ENCODE data around the gene ZBTB7C. TPM values are rescaled to one million over a fixed set of nuclear protein-coding genes. Genes with fewer than 3 reads are reported as not detected.

Gene ZBTB7C
- total RNA-seq, 1 donor from 2014 or later = 15.0 TPM

- H3K9me3 ChIP-seq = no peaks in the 10 kb centered on the region
- H3K27ac ChIP-seq = no peak overlapping the region
- H3K36me3 ChIP-seq = no peaks in the 10 kb centered on the region
- DNase-seq (no peak), ATAC-seq (no peak)
- H3K4me1 ChIP-seq = no peaks in the 10 kb centered on the region
- no peak for TF ChIP-seq CTCF (IDR thresholded peaks at IDR 0.05)
- no peak overlapping the region for H3K4me3 ChIP-seq
- no peaks in the 10 kb centered on the region for H3K27me3 ChIP-seq (ENCODE audit: low read depth)
- intact Hi-C loops (cut with DNase I) = no loop called here
Measured at GRCh38 chr18:48084858-48085257, 324.3 kb downstream of the ZBTB7C start.

GRCh38 chr18:48084041-48084757, 325.0 kb downstream of the ZBTB7C start:
- no peak for TF ChIP-seq CTCF (IDR thresholded peaks at IDR 0.05)
- Histone ChIP-seq H3K9me3 (no peaks in the 10 kb centered on the region), H3K27ac (no peak overlapping the region), H3K4me1 (no peaks in the 10 kb centered on the region), H3K27me3 (ENCODE audit: low read depth) (no peaks in the 10 kb centered on the region), H3K4me3 (no peak overlapping the region), H3K36me3 (no peaks in the 10 kb centered on the region)
- intact Hi-C loops (cut with DNase I) = no loop called here
- ATAC-seq (peak in 1 of 2 donors; percentile 27), DNase-seq (no peak)

GRCh38 chr18:48080546-48080945, 328.6 kb downstream of the ZBTB7C start:
- no peaks in the 10 kb centered on the region for H3K4me1 ChIP-seq
- H3K27me3 ChIP-seq (ENCODE audit: low read depth) = no peaks in the 10 kb centered on the region
- ATAC-seq = no peak
- no peak for DNase-seq
- no peak overlapping the region for H3K27ac ChIP-seq
- no peak for TF ChIP-seq CTCF (IDR thresholded peaks at IDR 0.05)
- H3K4me3 ChIP-seq = no peak overlapping the region
- intact Hi-C loops (cut with DNase I) = no loop called here
- H3K9me3 ChIP-seq = no peaks in the 10 kb centered on the region
- no peaks in the 10 kb centered on the region for H3K36me3 ChIP-seq

- Histone ChIP-seq H3K4me3 (no peak overlapping the region), H3K27ac (no peak overlapping the region), H3K27me3 (ENCODE audit: low read depth) (no peaks in the 10 kb centered on the region), H3K36me3 (no peaks in the 10 kb centered on the region), H3K9me3 (no peaks in the 10 kb centered on the region), H3K4me1 (no peaks in the 10 kb centered on the region)
- intact Hi-C loops (cut with DNase I) = no loop called here
- ATAC-seq (no peak), DNase-seq (no peak)
- no peak for TF ChIP-seq CTCF (IDR thresholded peaks at IDR 0.05)
Measured at GRCh38 chr18:48079885-48080284, 329.3 kb downstream of the ZBTB7C start.

- intact Hi-C loops (cut with DNase I) = no loop called here
- TF ChIP-seq CTCF (IDR thresholded peaks at IDR 0.05) = no peak
- no peak overlapping the region for H3K4me3 ChIP-seq
- no peaks in the 10 kb centered on the region for H3K9me3 ChIP-seq
- no peaks in the 10 kb centered on the region for H3K36me3 ChIP-seq
- H3K4me1 ChIP-seq = no peaks in the 10 kb centered on the region
- ATAC-seq (no peak), DNase-seq (no peak)
- no peak overlapping the region for H3K27ac ChIP-seq
- no peaks in the 10 kb centered on the region for H3K27me3 ChIP-seq (ENCODE audit: low read depth)
Measured at GRCh38 chr18:48078448-48078847, 330.7 kb downstream of the ZBTB7C start.

Measured in lower lobe of right lung (tissue), 2 donors.